EL (cell line): Measurements from ENCODE around the gene ERLIN1.
A peak's percentile ranks its signal among the peaks of the same experiment; 100 is the strongest.
"Not testable (repeated sequence)": the region's sequence is repeated elsewhere in the genome, so short reads cannot be mapped to it uniquely, and the experiment has no call there.

Experiments
- DNase-seq: peaks from one replicate; pipeline ENCODE4 v3.0.0-alpha.2; 2016

The ERLIN1 gene

DNA sequence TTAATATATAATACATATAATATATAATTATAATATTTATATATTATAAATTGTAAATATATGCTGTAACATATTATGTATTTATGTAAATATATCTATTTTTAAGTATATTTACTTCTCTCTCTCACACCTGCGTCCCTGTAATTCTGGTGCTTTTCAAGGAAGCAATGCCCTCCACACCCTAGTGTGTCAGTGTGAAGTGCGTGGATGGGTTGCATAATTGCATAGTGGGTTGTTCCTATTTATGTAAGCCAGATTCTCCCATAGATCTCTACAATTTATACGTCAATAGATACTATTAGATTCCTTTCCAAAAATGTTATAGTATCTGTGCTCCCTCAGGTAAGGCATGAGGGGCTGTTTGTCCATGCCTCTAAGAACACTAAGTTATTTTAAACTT lies 54.3 kb downstream of the ERLIN1 start:
- DNase-seq, result no peak

DNA sequence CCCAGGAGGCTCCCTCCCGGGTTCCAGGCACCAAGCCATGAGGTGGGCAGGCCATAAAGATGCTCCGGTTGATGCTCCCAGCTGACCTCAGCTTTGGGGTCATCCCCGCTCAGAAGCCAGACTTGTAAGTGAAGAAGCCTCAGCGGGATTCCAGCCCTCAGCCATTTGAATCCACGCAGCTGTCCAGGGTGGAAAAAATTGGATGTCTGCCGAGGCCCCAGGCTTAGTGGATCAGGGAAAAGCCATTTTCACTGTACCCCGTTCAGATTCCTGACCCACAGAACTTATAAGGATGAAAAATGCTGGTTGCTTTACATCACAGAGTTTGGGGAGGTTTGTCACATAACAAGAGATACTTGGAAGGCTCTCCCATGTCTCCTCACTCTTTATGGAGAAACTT lies 55.0 kb downstream of the ERLIN1 start:
- no peak for DNase-seq

GRCh38 chr10:100129424-100129823 lies 56.4 kb downstream of the ERLIN1 start:
- no peak for DNase-seq

- no peak for DNase-seq
Observed at GRCh38 chr10:100128951-100129350, 56.9 kb downstream of the ERLIN1 start.

GRCh38 chr10:100125335-100125734 lies 60.5 kb downstream of the ERLIN1 start:
- not testable (repeated sequence) for DNase-seq

- no peak for DNase-seq
Observed at GRCh38 chr10:100124097-100124496, 61.7 kb downstream of the ERLIN1 start.

DNA sequence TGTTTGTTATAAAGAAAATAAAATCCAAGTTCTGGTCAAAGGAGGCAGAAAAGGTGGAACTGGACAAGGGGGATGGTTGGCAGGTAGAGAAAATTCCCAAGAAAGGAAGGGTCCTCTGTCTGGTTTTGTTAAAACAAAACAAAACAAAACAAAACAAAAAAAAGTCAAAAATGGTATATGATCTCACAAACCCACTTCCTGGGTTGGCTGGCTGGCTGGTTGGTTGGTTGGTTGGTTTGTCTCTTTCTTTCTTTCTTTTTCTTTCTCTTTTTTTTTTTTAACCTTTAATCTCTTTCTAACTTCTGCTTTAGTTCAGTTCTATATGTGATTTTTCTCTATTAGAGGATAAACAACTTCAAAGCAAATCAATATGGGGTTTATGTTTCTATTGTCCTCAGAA lies 63.0 kb downstream of the ERLIN1 start:
- no peak for DNase-seq

- DNase-seq, result no peak
Observed at GRCh38 chr10:100120550-100120949, 65.3 kb downstream of the ERLIN1 start.

DNA sequence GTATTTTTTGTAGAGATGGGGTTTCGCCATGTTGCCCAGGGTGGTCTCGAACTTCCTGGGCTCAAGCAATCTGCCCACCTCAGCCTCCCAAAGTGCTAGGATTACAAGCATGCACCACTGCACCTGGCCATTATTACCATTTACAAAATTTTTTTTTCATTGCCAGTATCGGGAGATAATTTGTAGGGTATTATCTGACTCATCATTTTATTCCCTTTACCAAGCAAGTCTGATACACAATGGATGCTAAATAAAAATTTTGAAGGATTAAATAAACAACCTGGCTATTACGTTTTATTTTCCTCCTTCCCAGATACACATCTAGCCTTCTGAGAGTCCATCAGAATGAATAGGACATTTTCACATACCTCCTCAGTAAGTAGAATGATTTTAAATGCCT lies 66.1 kb downstream of the ERLIN1 start:
- DNase-seq, result no peak

GRCh38 chr10:100114976-100115770 lies 70.7 kb downstream of the ERLIN1 start:
- no peak for DNase-seq

DNA sequence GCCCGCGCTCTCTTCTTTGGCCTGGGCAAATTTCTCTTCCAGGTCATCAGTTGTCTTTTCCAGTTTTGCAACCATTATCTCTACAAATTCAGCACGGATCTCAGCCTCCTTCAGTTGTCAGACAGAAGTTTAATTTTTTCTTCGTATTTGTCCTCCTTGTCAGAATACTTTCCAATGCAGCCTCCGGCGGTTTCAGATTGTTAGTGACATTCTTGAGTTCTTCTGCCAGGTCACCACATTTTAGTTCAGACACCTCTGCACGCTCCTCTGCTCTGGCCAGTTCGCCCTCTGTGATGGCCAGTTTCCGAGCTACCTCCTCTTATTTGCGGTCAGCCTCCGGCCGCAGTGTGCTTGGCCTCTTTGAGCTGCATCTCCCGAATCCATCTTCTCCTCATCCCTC lies 71.4 kb downstream of the ERLIN1 start:
- DNase-seq, result no peak

GRCh38 chr10:100109670-100110069 lies 76.2 kb downstream of the ERLIN1 start:
- DNase-seq, result no peak

GRCh38 chr10:100106865-100107264 lies 79.0 kb downstream of the ERLIN1 start:
- no peak for DNase-seq

- no peak for DNase-seq
Observed at GRCh38 chr10:100104300-100104699, 81.5 kb downstream of the ERLIN1 start.

GRCh38 chr10:100103581-100103980 lies 82.2 kb downstream of the ERLIN1 start:
- DNase-seq, result peak; percentile 13

DNA sequence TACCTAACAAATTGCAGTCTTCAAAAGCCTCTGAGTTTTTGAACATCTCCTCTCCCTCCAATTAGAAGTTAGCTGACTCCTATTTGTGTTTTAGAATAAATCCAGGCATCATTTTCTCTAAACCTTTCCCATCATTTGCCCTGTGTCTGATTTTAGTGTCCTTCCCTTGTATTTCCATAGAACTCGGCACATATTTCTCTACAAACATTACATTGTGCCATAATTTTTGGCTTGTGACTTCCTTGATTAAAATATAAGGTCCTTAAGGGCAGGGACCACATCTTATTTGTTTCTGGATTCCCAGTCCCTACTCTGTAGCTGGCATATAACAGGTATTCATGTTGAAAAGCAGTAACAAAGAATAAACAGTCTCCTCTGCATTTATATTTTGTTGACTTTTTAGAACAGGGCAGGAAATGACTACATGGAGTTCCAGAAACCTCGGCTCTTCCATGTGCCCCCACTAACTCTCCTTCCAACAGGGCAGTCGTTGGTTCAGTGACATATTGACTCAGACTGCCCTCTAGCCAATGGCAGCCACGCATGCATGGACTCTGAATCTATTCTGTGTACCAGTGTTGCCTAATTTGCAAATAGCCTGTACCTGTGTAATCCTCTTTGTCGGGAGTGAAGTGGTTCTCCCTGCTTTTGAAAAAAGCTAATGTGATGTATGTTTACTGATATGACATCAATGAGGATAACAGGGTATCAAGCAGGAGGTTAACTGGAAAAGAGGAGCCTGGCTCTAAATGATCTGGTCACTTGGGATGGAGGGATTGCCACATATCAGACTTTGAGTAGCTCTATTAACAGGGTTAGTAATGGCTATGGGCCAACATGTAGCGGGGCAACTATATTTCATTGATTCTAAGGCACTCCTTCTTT lies 84.4 kb downstream of the ERLIN1 start:
- peak; percentile 39 for DNase-seq

DNA sequence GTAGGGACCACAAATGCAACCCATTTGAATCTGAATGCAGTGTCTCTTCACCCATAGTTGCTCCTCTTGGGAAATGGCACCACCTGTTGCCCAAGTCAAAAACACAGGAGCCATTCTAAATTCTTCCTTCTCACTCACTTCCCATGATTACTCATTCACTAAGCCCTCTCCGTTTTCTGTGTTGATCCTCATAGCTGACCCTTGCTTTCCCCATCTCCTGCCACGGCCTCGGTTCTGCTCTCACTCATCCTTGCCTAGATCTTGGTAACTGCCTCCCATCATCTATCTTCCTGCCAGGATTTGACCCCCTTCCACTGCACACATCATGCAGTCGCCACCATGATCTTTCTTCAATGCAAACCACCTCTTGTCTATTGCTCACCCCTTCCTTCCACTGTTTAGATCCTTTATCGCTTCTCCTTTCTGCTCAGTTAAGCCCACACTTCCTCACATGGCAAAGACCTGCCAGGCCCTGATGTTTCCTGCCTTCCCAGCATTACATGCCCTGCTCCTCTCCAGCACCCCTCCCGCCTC lies 85.1 kb downstream of the ERLIN1 start:
- peak; percentile 41 for DNase-seq
